Endothelial cell of umbilical vein (primary cell): ENCODE data around the gene RNPEP.

Experiments used
- MYC ChIP-seq: IDR thresholded peaks from one replicate; pipeline ENCODE4 v1.6.1; 2011; ENCODE audit warnings: mild to moderate bottlenecking, low read depth, low read length
- POLR2A ChIP-seq: IDR thresholded peaks from 2 replicates; pipeline ENCODE4 v1.6.1; 2012; ENCODE audit warnings: low read depth, mild to moderate bottlenecking, control low read depth, low read length
- POLR2AphosphoS5 ChIP-seq: IDR thresholded peaks from 2 replicates; pipeline ENCODE4 v1.6.1; 2012; ENCODE audit warnings: low read depth, mild to moderate bottlenecking, control low read depth, low read length, moderate library complexity; ENCODE audit not compliant: insufficient read depth
- TF ChIP-seq, protein P1 (sequence below), 2 donors: IDR thresholded peaks; 1 replicate in 1 of 2; 2 replicates in 1 of 2; pipeline ENCODE4 v1.5.1; 2011; ENCODE audit warnings: low read length in 2 of 2, mild to moderate bottlenecking in 2 of 2, moderate library complexity in 2 of 2, control low read depth in 1 of 2, inconsistent platforms in 1 of 2, low read depth in 1 of 2; ENCODE audit not compliant: insufficient read depth in 1 of 2; ENCODE audit errors: extremely low read depth in 1 of 2

DNA sequence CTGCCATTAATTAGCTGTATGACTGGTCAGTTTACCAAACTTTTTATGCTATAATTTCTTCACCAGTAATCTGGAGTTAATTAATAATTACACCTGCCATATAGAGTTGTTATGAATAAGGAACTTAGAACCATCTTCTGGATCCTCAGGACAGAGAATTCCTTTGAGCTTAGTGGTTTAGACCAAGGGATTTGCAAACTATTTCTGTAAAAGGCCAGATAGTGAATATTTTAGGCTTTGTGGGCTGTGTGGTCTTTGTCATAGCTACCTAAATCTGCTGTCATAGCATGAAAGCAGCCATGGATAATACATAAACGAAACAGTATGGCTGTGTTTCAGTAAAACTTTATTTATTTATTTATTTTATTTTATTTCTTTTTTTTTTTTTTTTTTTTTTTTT is 18.2 kb upstream of the RNPEP start:
- TF ChIP-seq MYC: no peak
- no peak for TF ChIP-seq POLR2AphosphoS5
- TF ChIP-seq, protein P1, sequence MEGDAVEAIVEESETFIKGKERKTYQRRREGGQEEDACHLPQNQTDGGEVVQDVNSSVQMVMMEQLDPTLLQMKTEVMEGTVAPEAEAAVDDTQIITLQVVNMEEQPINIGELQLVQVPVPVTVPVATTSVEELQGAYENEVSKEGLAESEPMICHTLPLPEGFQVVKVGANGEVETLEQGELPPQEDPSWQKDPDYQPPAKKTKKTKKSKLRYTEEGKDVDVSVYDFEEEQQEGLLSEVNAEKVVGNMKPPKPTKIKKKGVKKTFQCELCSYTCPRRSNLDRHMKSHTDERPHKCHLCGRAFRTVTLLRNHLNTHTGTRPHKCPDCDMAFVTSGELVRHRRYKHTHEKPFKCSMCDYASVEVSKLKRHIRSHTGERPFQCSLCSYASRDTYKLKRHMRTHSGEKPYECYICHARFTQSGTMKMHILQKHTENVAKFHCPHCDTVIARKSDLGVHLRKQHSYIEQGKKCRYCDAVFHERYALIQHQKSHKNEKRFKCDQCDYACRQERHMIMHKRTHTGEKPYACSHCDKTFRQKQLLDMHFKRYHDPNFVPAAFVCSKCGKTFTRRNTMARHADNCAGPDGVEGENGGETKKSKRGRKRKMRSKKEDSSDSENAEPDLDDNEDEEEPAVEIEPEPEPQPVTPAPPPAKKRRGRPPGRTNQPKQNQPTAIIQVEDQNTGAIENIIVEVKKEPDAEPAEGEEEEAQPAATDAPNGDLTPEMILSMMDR (IDR thresholded peaks at IDR 0.05; ENCODE audit: extremely low read depth in 1 of 2, insufficient read depth in 1 of 2, low read depth in 1 of 2, low read length in 2 of 2): no peak
- no peak for TF ChIP-seq POLR2A
